Activated naive CD8-positive, alpha-beta T cell treated with anti-CD3 and anti-CD28 coated beads, Interleukin-2, amount 50 U/mL, for 24 hours (primary cell): ENCODE measurements around the gene MLST8.

Experiments used
- ATAC-seq: fragments of 150-1000 bp; cut with Tn5 transposase; one replicate; pipeline ENCODE4 v1.10.0; 2021
- DNase-seq: peaks from one replicate; pipeline ENCODE4 v3.0.0; 2021
- H3K27ac Mint-ChIP-seq: one replicate; pipeline ENCODE4 v1.8.0; 2021; ENCODE audit warnings: mild to moderate bottlenecking, mixed read lengths
- H3K27me3 Mint-ChIP-seq: one replicate; pipeline ENCODE4 v1.8.0; 2021; ENCODE audit warnings: mixed read lengths
- H3K36me3 Mint-ChIP-seq: one replicate; pipeline ENCODE4 v1.8.0; 2021; ENCODE audit warnings: low read depth, mixed read lengths
- H3K4me1 Mint-ChIP-seq: one replicate; pipeline ENCODE4 v1.8.0; 2021; ENCODE audit warnings: mixed read lengths
- H3K4me3 Mint-ChIP-seq: one replicate; pipeline ENCODE4 v1.8.0; 2021; ENCODE audit warnings: mild to moderate bottlenecking, moderate library complexity, mixed read lengths
- H3K9me3 Mint-ChIP-seq: one replicate; pipeline ENCODE4 v1.8.0; 2021; ENCODE audit warnings: mixed read lengths

Gene MLST8

GRCh38 chr16:2205967-2206313 lies 686 bp downstream of the MLST8 start:
- Mint-ChIP-seq H3K27ac (peak overlapping the region; percentile 88), H3K4me1 (peaks cover 25% of the 10 kb centered on the region), H3K9me3 (no peaks in the 10 kb centered on the region), H3K36me3 (peaks cover 18% of the 10 kb centered on the region), H3K27me3 (no peaks in the 10 kb centered on the region), H3K4me3 (peak overlapping the region; percentile 87)
- ATAC-seq (peak; percentile 8), DNase-seq (no peak)

DNA sequence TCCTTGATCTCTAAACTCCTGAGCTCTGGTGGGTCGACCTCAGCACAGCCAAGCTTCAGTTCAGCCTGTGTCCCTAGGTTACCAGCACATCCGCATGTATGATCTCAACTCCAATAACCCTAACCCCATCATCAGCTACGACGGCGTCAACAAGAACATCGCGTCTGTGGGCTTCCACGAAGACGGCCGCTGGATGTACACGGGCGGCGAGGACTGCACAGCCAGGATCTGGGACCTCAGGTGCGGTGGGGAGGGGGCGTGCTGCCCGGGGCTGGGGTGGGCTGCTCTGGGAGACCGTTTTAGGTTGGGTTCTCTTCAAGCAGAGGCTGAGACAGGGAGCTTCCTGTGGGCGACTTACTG lies 1.1 kb downstream of the MLST8 start:
- H3K36me3 Mint-ChIP-seq, result peaks cover 18% of the 10 kb centered on the region
- ATAC-seq, result no peak
- peak overlapping the region; percentile 88 for H3K27ac Mint-ChIP-seq
- H3K9me3 Mint-ChIP-seq, result no peaks in the 10 kb centered on the region
- H3K27me3 Mint-ChIP-seq, result no peaks in the 10 kb centered on the region
- no peak for DNase-seq
- H3K4me3 Mint-ChIP-seq, result peak overlapping the region; percentile 87
- peaks cover 25% of the 10 kb centered on the region for H3K4me1 Mint-ChIP-seq

- Mint-ChIP-seq H3K36me3 (peaks cover 18% of the 10 kb centered on the region), H3K4me3 (peak overlapping the region; percentile 87), H3K27me3 (no peaks in the 10 kb centered on the region), H3K27ac (peak overlapping the region; percentile 88), H3K4me1 (peaks cover 26% of the 10 kb centered on the region), H3K9me3 (no peaks in the 10 kb centered on the region)
- DNase-seq, result no peak
- ATAC-seq, result no peak
Observed at GRCh38 chr16:2206780-2207433, 1.7 kb downstream of the MLST8 start.

DNA sequence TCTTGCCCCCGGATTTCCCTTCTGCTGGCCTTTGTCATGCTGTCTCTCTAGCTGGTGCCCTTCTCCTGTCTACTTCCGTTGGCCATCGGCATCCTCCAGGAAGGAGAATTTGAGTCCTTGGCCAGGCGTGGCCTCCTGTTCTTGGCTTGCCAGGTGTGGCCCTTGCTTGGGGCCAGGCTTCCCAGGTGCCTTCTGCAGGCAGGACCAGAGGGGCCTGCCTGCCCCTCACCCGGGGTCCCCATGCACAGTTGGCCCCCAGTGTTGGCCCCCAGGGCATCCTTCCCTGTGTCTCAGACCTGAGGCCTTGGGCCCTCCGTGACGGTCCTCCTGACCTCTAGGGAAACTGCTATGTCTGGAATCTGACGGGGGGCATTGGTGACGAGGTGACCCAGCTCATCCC lies 2.6 kb downstream of the MLST8 start:
- no peak for ATAC-seq
- Mint-ChIP-seq H3K27ac (peak overlapping the region; percentile 30), H3K4me3 (peak overlapping the region; percentile 87), H3K27me3 (no peaks in the 10 kb centered on the region), H3K36me3 (peaks cover 26% of the 10 kb centered on the region), H3K9me3 (no peaks in the 10 kb centered on the region), H3K4me1 (peaks cover 33% of the 10 kb centered on the region)
- no peak for DNase-seq

GRCh38 chr16:2208308-2208707 lies 3.1 kb downstream of the MLST8 start:
- H3K27me3 Mint-ChIP-seq, result no peaks in the 10 kb centered on the region
- peaks cover 37% of the 10 kb centered on the region for H3K4me1 Mint-ChIP-seq
- DNase-seq (no peak), ATAC-seq (no peak)
- H3K36me3 Mint-ChIP-seq, result peaks cover 28% of the 10 kb centered on the region
- no peak overlapping the region for H3K4me3 Mint-ChIP-seq
- H3K9me3 Mint-ChIP-seq, result no peaks in the 10 kb centered on the region
- no peak overlapping the region for H3K27ac Mint-ChIP-seq

- Mint-ChIP-seq H3K36me3 (peaks cover 33% of the 10 kb centered on the region), H3K4me3 (no peak overlapping the region), H3K27ac (no peak overlapping the region), H3K4me1 (peaks cover 40% of the 10 kb centered on the region), H3K27me3 (no peaks in the 10 kb centered on the region), H3K9me3 (no peaks in the 10 kb centered on the region)
- ATAC-seq (no peak), DNase-seq (no peak)
Observed at GRCh38 chr16:2208772-2209171, 3.5 kb downstream of the MLST8 start.

- no peak for ATAC-seq
- DNase-seq, result no peak
- no peaks in the 10 kb centered on the region for H3K9me3 Mint-ChIP-seq
- no peaks in the 10 kb centered on the region for H3K27me3 Mint-ChIP-seq
- no peak overlapping the region for H3K27ac Mint-ChIP-seq
- H3K4me3 Mint-ChIP-seq, result no peak overlapping the region
- H3K36me3 Mint-ChIP-seq, result peaks cover 33% of the 10 kb centered on the region
- peaks cover 35% of the 10 kb centered on the region for H3K4me1 Mint-ChIP-seq
Observed at GRCh38 chr16:2209258-2210008, 4.2 kb downstream of the MLST8 start.

GRCh38 chr16:2210009-2210332 lies 4.7 kb downstream of the MLST8 start:
- H3K27me3 Mint-ChIP-seq, result no peaks in the 10 kb centered on the region

DNA sequence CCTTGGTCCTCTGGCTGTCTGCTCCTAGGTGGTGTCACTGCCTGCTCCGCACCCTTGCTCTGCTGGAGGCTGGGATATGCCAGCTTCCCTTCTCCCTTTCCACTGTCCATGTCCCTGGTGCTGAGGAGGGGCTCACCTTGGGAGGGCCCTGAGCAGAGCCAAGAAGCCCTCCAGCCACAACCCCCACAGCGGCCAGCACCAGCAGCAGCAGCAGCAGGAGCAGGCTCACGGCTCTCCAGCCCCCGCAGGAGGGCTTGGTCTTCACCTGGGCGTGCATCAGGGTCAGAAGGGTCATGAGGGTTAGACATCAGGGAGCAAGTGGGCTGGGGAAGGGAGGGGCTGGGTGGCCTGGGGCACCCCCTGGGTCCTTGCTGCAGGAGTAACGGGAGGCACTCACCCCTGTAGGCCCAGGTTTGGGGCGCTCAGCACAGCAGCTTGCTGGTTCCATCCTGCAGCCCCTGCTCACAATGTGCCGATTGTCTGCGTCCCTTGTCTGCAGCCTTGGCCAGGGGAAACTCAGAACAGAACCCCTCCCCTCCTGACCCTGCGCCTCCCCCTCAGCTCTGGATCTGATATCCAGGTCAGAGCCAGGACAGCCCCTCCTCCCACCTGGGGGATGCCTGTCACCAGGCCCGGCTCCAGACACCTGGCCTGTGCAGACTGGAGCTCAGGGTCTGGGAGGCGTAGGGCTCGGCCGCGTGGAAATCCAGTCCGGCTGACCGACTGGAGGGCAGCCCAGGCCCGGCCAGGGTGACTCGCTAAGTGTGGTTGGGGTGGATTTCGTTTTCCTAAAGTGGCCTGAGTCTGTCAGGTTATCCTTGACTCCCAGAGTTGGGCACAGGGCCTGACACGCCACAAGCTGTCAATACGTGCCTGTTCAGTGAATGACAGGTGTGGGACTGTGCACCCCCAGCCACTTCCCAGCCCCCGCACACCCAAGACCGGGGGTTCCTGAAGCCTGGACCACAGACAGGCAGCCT lies 5.4 kb downstream of the MLST8 start, which contains the start of gene BRICD5:
Gene BRICD5, minus strand, starts transcription at position 478 of the 980 bp plus-strand sequence. Its CDS starts 30 bp downstream, at position 448.
- ATAC-seq, result no peak
- H3K4me3 Mint-ChIP-seq, result no peak within 1 kb of the TSS
- no peaks in the 10 kb centered on the region for H3K9me3 Mint-ChIP-seq
- peaks cover 33% of the 10 kb centered on the region for H3K4me1 Mint-ChIP-seq
- H3K27ac Mint-ChIP-seq, result no peak within 1 kb of the TSS
- peaks cover 33% of the 10 kb centered on the region for H3K36me3 Mint-ChIP-seq
- no peaks in the 10 kb centered on the region for H3K27me3 Mint-ChIP-seq
- no peak for DNase-seq

More at GRCh38 chr16:2210009-2210332, 4.7 kb downstream of the MLST8 start:
- H3K9me3 Mint-ChIP-seq, result no peaks in the 10 kb centered on the region
- no peak for DNase-seq
- H3K36me3 Mint-ChIP-seq, result peaks cover 33% of the 10 kb centered on the region
- H3K27ac Mint-ChIP-seq, result no peak overlapping the region
- no peak for ATAC-seq
- no peak overlapping the region for H3K4me3 Mint-ChIP-seq
- peaks cover 31% of the 10 kb centered on the region for H3K4me1 Mint-ChIP-seq

GRCh38 chr16:2211923-2212347 lies 6.7 kb downstream of the MLST8 start:
- ATAC-seq (no peak), DNase-seq (no peak)
- H3K9me3 Mint-ChIP-seq, result no peaks in the 10 kb centered on the region
- H3K4me3 Mint-ChIP-seq, result peak overlapping the region; percentile 63
- no peak overlapping the region for H3K27ac Mint-ChIP-seq
- peaks cover 31% of the 10 kb centered on the region for H3K4me1 Mint-ChIP-seq
- H3K36me3 Mint-ChIP-seq, result peaks cover 30% of the 10 kb centered on the region
- H3K27me3 Mint-ChIP-seq, result no peaks in the 10 kb centered on the region

GRCh38 chr16:2212362-2213324 lies 7.4 kb downstream of the MLST8 start:
- Mint-ChIP-seq H3K36me3 (peaks cover 27% of the 10 kb centered on the region), H3K4me1 (peaks cover 28% of the 10 kb centered on the region), H3K27ac (peak overlapping the region; percentile 53), H3K4me3 (peak overlapping the region; percentile 83), H3K9me3 (no peaks in the 10 kb centered on the region), H3K27me3 (no peaks in the 10 kb centered on the region)
- DNase-seq (no peak), ATAC-seq (no peak)

DNA sequence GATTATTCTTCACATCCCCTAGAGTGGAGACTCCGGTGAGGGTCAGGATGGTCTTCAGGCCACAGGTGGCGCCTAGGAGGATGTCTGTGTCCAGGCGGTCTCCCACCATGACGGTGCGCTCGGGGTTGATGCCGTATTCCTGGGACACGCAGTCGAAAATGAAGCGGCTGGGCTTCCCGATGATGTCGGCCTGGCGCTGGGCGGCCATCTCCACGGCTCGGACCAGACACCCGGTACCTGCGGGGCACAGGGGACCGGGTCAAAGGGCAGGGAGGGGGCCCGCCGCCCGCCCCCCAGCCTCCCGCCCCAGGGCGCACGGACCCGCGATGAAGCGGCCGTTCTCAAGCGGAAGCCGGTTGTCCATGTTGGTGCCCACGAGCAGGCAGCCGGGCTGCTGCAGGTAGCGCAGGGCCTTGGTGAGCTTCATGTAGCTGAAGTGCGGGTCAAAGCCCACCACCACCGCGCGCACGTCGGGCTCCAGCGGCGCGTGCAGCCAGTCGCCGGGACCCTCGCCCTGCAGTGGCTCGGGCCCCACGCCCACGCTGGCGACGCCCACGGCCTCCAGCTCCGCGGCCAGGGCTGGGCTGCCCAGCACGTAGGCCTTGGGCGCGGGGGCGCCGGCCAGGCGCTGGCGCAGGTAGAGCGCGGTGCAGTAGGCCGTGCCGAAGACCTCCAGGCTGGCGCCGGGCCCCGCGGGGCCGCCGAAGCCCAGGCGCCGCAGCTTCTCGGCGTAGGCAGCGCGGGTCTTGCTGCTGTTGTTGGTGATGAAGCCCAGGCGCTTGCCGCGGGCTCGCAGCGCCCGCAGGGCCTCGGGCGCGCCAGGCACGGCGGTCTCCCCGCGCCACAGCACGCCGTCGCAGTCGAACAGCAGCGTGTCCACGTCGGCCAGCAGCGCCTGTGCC lies 8.8 kb downstream of the MLST8 start:
- no peaks in the 10 kb centered on the region for H3K9me3 Mint-ChIP-seq
- no peak for ATAC-seq
- H3K36me3 Mint-ChIP-seq, result peaks cover 21% of the 10 kb centered on the region
- peak overlapping the region; percentile 83 for H3K4me3 Mint-ChIP-seq
- DNase-seq, result no peak
- peak overlapping the region; percentile 53 for H3K27ac Mint-ChIP-seq
- peaks cover 24% of the 10 kb centered on the region for H3K4me1 Mint-ChIP-seq
- H3K27me3 Mint-ChIP-seq, result no peaks in the 10 kb centered on the region

DNA sequence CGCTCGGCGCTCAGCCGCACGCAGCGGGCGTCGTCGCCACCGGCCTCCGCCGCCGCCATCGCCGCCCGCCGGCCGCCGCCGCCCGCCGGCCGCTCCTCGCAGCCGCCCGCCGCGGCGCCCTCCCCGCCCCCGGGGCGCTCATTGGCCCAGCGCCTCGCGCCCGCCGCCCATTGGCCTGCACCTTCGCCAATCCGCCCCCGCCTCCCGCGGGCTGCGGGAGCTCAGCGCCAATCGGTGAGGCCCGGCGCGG lies 9.4 kb downstream of the MLST8 start, which contains the start of gene PGP:
Gene PGP, minus strand, starts transcription at position 122 of the 250 bp plus-strand sequence. Its CDS starts 63 bp downstream, at position 59.
- no peaks in the 10 kb centered on the region for H3K27me3 Mint-ChIP-seq
- ATAC-seq (no peak), DNase-seq (no peak)
- H3K9me3 Mint-ChIP-seq, result no peaks in the 10 kb centered on the region
- peak within 1 kb of the TSS; percentile 88 for H3K4me3 Mint-ChIP-seq
- H3K4me1 Mint-ChIP-seq, result peaks cover 24% of the 10 kb centered on the region
- peak within 1 kb of the TSS; percentile 93 for H3K27ac Mint-ChIP-seq
- peaks cover 21% of the 10 kb centered on the region for H3K36me3 Mint-ChIP-seq
